K562 (cell line): ENCODE results near the gene PAQR7. TPM values are rescaled to one million over a fixed set of nuclear protein-coding genes. Genes with fewer than 3 reads are reported as not detected.

Experiments
- ARID1B ChIP-seq: fragments of 450-650 bp; IDR thresholded peaks from 2 replicates; pipeline ENCODE4 v1.6.1; 2016; ENCODE audit warnings: antibody characterized with exemption, mild to moderate bottlenecking, inconsistent platforms
- BCOR ChIP-seq: fragments of 450-650 bp; IDR thresholded peaks from 2 replicates; pipeline ENCODE4 v1.6.1; 2016
- BRCA1 ChIP-seq, 2 experiments: fragments of 450-650 bp in 1 of 2; sonication (generic) in 1 of 2; formaldehyde crosslinking in 1 of 2; IDR thresholded peaks; 2 replicates each; pipeline versions ENCODE4 v1.5.0 to v1.6.1; 2017 to 2020; ENCODE audit warnings: mild to moderate bottlenecking in 1 of 2, missing genetic modification reagents in 1 of 2
- CBFA2T2 ChIP-seq: fragments of 450-650 bp; conservative IDR thresholded peaks from 2 replicates; pipeline ENCODE4 v1.6.1; 2017; ENCODE audit warnings: mild to moderate bottlenecking
- EP300 ChIP-seq: IDR thresholded peaks from 2 replicates; pipeline ENCODE4 v1.6.1; 2012; ENCODE audit warnings: low read length, improper control_type of control experiment
- FOXA1 ChIP-seq: fragments of 450-650 bp; IDR thresholded peaks from 2 replicates; pipeline ENCODE4 v1.6.1; 2016; ENCODE audit warnings: mild to moderate bottlenecking, borderline replicate concordance
- FOXK2 ChIP-seq, 2 experiments: fragments of 450-650 bp; IDR thresholded peaks in 1 of 2; conservative IDR thresholded peaks in 1 of 2; 2 replicates each; pipeline ENCODE4 v1.6.1; 2016; ENCODE audit warnings: low read depth in 2 of 2, mild to moderate bottlenecking in 1 of 2
- LEF1 ChIP-seq: fragments of 450-650 bp; IDR thresholded peaks from 2 replicates; pipeline ENCODE4 v1.6.1; 2016; ENCODE audit warnings: mild to moderate bottlenecking
- MTA1 ChIP-seq: fragments of 450-650 bp; IDR thresholded peaks from 2 replicates; pipeline ENCODE4 v1.6.1; 2017; ENCODE audit warnings: borderline replicate concordance
- NR3C1 ChIP-seq: sonication (generic); formaldehyde crosslinking; IDR thresholded peaks from 2 replicates; pipeline ENCODE4 v1.8.1; 2022; ENCODE audit warnings: missing genetic modification reagents
- NR4A1 ChIP-seq, 2 experiments: fragments of 250-450 bp in 1 of 2; fragments of 450-650 bp in 1 of 2; sonication (Bioruptor Pico) in 1 of 2; IDR thresholded peaks; 2 replicates each; pipeline versions ENCODE4 v1.4.0 to v1.6.1; 2016 to 2020; ENCODE audit warnings: mild to moderate bottlenecking in 2 of 2, missing compliant biosample characterization in 1 of 2, missing genetic modification characterization in 1 of 2, moderate library complexity in 1 of 2
- RBBP5 ChIP-seq: fragments of 200-600 bp; sonication (generic); IDR thresholded peaks from 2 replicates; pipeline ENCODE4 v1.6.1; 2012; ENCODE audit warnings: borderline replicate concordance, mild to moderate bottlenecking, low read length, control low read depth, inconsistent platforms; ENCODE audit not compliant: insufficient read depth, poor library complexity, severe bottlenecking
- SOX6 ChIP-seq: fragments of 450-650 bp; IDR thresholded peaks from 2 replicates; pipeline ENCODE4 v1.6.1; 2014; ENCODE audit warnings: mild to moderate bottlenecking
- SREBF2 ChIP-seq: sonication (generic); formaldehyde crosslinking; IDR thresholded peaks from 2 replicates; pipeline ENCODE4 v1.4.0; 2020; ENCODE audit warnings: mild to moderate bottlenecking, missing genetic modification reagents
- SRSF7 ChIP-seq: fragments of 200-400 bp; formaldehyde crosslinking; optimal IDR thresholded peaks from 2 replicates; pipeline ENCODE3; 2017; ENCODE audit warnings: mild to moderate bottlenecking, low read depth, low read length
- STAT5A ChIP-seq: IDR thresholded peaks from 2 replicates; pipeline ENCODE4 v1.6.1; 2012; ENCODE audit warnings: low read length, inconsistent platforms, borderline replicate concordance
- TCF3 ChIP-seq: sonication (generic); formaldehyde crosslinking; IDR thresholded peaks from 2 replicates; pipeline ENCODE4 v1.4.0; 2020; ENCODE audit warnings: mild to moderate bottlenecking, missing genetic modification reagents
- TEAD4 ChIP-seq, 2 experiments: sonication (generic) in 1 of 2; formaldehyde crosslinking in 1 of 2; IDR thresholded peaks; 2 replicates each; pipeline versions ENCODE4 v1.6.1 to v1.8.0; 2012 to 2022; ENCODE audit warnings: borderline replicate concordance in 1 of 2, inconsistent platforms in 1 of 2, low read length in 1 of 2, mild to moderate bottlenecking in 1 of 2, missing genetic modification reagents in 1 of 2
- ZNF121 ChIP-seq: sonication (generic); formaldehyde crosslinking; conservative IDR thresholded peaks from 2 replicates; pipeline ENCODE4 v1.8.0; 2022; ENCODE audit warnings: missing genetic modification reagents
- polyA plus RNA-seq, 8 experiments: library from polyadenylated mRNA; depleted of rRNA in 4 of 8; stranded (reverse) in 5 of 8; unstranded in 3 of 8; fragments of >200 nt; fragmentation: Nextera tagmentation in 2 of 8; fragmentation: Illumina TruSeq in 1 of 8; extraction: Ambion mirVana in 2 of 8; extraction: Trizol in 1 of 8; gene quantifications; 2 replicates each; pipeline versions ENCODE4 v1.2.1 to v1.2.3, GENCODE V29; 2011 to 2014; ENCODE audit warnings: inconsistent platforms in 1 of 8, missing spikeins in 1 of 8
- total RNA-seq, 7 experiments: library from RNA; depleted of rRNA in 6 of 7; stranded (reverse); fragments of >200 nt in 6 of 7; fragmentation: Illumina TruSeq in 2 of 7; extraction: Trizol in 2 of 7; gene quantifications; 2 replicates each; pipeline versions ENCODE4 v1.2.1 to v1.2.3, GENCODE V29; 2011 to 2021; ENCODE audit warnings: low replicate concordance in 1 of 7
- TF ChIP-seq, protein P1 (sequence below): sonication (generic); IDR thresholded peaks from 2 replicates; pipeline ENCODE4 v1.6.1; 2016
- TF ChIP-seq, protein P2 (sequence below): fragments of 450-650 bp; formaldehyde crosslinking; IDR thresholded peaks from 2 replicates; pipeline ENCODE4 v1.4.0; 2020; ENCODE audit warnings: mild to moderate bottlenecking, moderate library complexity

The PAQR7 gene
- total and polyA plus RNA-seq, 9 of the 15 experiments (the other 6 are each of a cell fraction or from before 2014, with no cell fraction given), result 1.1 to 5.2 (median 2.6) TPM

DNA sequence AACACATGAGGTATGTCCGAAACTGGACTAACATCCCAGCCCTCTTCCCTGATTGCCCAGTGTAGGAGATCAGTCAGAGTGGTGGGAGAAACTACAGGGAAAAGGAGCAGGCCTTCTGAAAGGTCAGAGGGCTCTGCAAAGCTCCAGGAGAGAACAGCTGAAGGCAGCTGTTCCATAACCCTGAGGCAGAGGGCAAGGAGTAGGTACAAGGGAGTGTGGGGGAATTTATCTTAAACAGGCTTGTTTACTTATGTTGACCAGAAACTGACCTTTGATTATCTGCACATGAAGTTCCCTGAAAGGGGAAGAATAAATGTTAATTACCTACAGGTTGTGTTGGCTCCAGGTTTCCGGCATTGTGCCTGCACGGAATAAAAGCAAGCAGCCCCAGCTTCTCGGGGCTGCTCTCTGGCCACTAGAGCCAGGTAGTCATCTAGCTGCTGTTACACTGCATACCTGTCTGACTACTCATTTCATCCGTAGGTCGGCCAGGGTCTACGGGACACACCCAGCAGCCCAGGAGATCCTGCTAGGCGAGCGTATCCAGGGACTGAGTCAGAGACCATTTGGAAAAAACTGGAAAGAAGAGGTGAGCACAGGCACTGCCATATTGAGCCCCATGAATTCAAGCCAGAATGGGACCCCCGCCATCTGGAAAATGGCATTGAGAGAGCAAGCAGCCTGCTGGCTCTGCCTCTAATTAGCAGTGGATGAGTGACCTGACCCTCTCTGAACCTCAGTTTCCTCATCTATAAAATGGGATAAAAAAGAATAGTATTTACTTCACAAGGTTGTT lies 14.9 kb upstream of the PAQR7 start (continued):
- TF ChIP-seq SRSF7 (no peak), FOXA1 (peak; percentile 47; the same call in 1 of the 2 replicates), EP300 (peak; percentile 10; the same call in 1 of the 2 replicates), RBBP5 (no peak), SOX6 (peak; percentile 76; the same call in 1 of the 2 replicates), NR3C1 (CRISPR knock-in tag) (no peak), BRCA1 (IDR thresholded peaks at IDR 0.05) (no peak), BRCA1 (CRISPR knock-in tag; IDR thresholded peaks at IDR 0.05) (no peak), CBFA2T2 (peak; percentile 53), ARID1B (peak; percentile 48; the same call in 1 of the 2 replicates), TEAD4 (IDR thresholded peaks at IDR 0.05; ENCODE audit: low read length) (peak; percentile 58), TEAD4 (CRISPR knock-in tag; IDR thresholded peaks at IDR 0.05; ENCODE audit: borderline replicate concordance) (no peak), NR4A1 (CRISPR knock-in tag; IDR thresholded peaks at IDR 0.05) (no peak), NR4A1 (tag; IDR thresholded peaks at IDR 0.05) (0 out of 2 replicates have a peak, but pooled peaks have one; percentile 52), FOXK2 (conservative IDR thresholded peaks at IDR 0.05 in 1 of 2, IDR thresholded peaks at IDR 0.05 in 1 of 2; ENCODE audit: low read depth in 2 of 2) (peak; percentile 64 to 75), STAT5A (peak; percentile 9; the same call in 1 of the 2 replicates), MTA1 (peak; percentile 42; the same call in 1 of the 2 replicates), LEF1 (0 out of 2 replicates have a peak, but pooled peaks have one; percentile 19), SREBF2 (CRISPR knock-in tag) (no peak), BCOR (peak; percentile 44; the same call in 1 of the 2 replicates), ZNF121 (no peak), TCF3 (CRISPR knock-in tag) (peak; percentile 54)
- TF ChIP-seq, protein P1, sequence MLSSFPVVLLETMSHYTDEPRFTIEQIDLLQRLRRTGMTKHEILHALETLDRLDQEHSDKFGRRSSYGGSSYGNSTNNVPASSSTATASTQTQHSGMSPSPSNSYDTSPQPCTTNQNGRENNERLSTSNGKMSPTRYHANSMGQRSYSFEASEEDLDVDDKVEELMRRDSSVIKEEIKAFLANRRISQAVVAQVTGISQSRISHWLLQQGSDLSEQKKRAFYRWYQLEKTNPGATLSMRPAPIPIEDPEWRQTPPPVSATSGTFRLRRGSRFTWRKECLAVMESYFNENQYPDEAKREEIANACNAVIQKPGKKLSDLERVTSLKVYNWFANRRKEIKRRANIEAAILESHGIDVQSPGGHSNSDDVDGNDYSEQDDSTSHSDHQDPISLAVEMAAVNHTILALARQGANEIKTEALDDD, result 0 out of 2 replicates have a peak, but pooled peaks have one; percentile 25
- TF ChIP-seq, protein P2, sequence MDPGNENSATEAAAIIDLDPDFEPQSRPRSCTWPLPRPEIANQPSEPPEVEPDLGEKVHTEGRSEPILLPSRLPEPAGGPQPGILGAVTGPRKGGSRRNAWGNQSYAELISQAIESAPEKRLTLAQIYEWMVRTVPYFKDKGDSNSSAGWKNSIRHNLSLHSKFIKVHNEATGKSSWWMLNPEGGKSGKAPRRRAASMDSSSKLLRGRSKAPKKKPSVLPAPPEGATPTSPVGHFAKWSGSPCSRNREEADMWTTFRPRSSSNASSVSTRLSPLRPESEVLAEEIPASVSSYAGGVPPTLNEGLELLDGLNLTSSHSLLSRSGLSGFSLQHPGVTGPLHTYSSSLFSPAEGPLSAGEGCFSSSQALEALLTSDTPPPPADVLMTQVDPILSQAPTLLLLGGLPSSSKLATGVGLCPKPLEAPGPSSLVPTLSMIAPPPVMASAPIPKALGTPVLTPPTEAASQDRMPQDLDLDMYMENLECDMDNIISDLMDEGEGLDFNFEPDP (CRISPR knock-in tag), result no peak
